Skin epidermis (tissue), 12 donors: Measurements from ENCODE around the gene RGS10.

Experiments
- H3K27ac ChIP-seq, 21 experiments: fragments of 200-600 bp; sonication (generic) in 11 of 21; one replicate each; pipeline ENCODE4 v1.5.0; 2020; ENCODE audit warnings: mild to moderate bottlenecking in 3 of 21, inconsistent platforms in 2 of 21, moderate library complexity in 2 of 21
- H3K4me3 ChIP-seq, 7 experiments: fragments of 200-600 bp; sonication (generic) in 2 of 7; one replicate each; pipeline ENCODE4 v1.5.0; 2020; ENCODE audit warnings: inconsistent platforms in 2 of 7, mild to moderate bottlenecking in 2 of 7, moderate library complexity in 1 of 7

RGS10 gene

DNA sequence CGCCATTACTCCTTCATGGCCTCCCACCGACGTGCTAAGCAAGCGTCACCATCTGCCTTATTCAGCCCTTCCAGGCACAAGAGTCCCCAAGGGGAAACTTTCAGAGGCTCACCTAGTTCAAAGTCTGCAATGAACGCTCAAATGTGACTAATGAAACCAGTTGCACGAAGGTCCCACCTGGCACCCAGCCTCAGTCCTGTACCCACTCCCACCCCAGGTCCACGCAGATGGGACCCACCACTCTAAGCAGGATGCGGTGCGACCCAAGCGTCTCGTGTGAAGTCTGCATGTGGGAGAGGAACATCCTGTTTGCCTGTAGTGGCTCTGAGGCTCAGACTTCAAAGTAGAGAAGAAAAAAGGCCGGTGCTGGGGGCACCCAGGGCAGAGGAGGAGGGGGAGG lies 40.3 kb downstream of the RGS10 start:
- H3K27ac ChIP-seq, result peak overlapping the region in 12 of 21 experiments; percentile 34 to 91 (median 62)
- no peak overlapping the region for H3K4me3 ChIP-seq

DNA sequence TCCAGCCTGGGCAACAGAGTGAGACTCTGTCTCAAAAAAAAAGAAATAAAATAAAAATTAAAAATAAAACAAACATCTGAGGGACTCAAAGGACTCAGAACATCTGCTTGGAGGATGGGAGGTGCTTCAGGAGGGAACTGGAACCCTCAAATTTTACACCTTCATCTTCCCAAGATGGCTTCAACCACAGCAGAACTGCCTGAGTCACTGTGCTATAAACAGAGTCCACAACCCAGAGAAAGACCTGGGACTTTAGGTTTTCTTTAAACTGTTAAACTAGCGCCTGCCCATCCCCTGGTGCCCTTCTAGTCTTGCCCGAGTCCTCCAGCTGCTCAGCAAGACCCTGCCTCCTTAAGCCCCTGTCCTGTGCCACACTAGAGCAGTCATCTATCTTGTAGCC lies 40.8 kb downstream of the RGS10 start:
- H3K4me3 ChIP-seq, result no peak overlapping the region
- H3K27ac ChIP-seq, result peak overlapping the region in 10 of 21 experiments; percentile 50 to 91 (median 65)

DNA sequence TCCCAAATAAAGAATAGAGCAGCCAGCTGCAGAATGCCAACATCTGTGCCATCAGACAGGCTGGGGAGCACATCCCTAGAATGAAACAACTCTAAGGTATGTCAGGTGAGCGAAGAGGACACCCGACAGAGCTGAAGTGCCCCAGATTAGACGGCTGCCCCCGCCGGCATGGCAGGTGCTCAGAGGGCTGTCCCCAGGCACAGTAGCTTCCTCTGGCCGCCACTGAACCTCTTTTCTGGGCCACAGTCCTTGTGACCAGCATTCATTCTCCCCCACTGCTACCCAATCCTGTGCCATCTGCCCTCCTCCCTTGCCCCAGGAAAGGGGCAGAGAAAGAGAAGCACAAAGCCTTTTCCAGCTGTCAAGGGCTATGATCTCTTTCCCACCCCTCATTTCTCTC lies 41.7 kb downstream of the RGS10 start:
- peak overlapping the region in 2 of 21 experiments; percentile 87 to 91 for H3K27ac ChIP-seq
- no peak overlapping the region for H3K4me3 ChIP-seq

DNA sequence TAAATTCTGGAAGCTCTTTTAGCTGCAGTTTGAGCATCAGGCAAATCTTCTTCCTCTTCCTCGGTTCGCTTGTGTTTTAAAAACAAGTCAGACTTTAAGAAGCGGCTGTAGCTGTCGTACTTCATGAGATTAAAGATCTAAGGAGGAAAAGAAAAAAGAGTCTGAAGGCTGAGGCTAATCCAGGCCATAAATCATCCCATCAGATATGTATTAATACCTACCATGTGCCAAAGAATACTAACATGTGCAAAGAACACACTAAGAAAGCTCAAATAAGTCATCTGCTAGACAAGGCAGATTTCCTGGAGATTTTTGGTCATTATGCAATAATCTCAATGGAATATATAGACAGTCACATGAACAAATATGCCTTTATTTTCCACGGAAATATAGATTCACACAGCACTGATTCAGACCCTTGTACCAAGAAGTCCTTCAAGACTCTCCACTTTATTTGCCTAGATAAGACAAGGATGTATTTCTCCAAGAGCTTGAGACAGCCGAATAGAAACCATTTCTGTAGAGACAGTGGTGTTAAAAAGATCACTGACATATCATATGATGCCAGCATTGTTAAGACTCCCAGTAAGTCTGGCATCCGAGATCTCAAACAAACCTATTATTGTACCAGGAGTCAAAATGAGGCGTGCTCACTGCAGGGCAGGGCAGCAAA lies 42.3 kb downstream of the RGS10 start:
- Histone ChIP-seq H3K4me3 (no peak overlapping the region), H3K27ac (peak overlapping the region in 2 of 21 experiments; percentile 87 to 91)

DNA sequence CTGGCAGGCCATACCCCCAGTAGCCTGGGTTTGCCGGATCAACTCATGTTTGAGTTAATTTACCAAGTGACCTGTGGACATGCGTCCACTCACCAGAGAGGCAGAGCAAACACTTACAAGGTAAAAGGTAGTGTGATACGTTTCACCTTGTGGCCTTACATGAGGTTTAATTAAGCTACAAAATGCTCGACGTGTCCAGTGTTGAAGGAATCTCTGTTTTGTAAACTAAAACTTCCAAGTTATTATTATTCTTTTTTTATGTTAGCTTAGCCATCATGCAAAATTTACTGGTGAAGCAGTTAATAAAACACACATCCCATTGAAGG lies 42.9 kb downstream of the RGS10 start:
- no peak overlapping the region for H3K4me3 ChIP-seq
- peak overlapping the region in 1 of 21 experiments; percentile 51 for H3K27ac ChIP-seq

DNA sequence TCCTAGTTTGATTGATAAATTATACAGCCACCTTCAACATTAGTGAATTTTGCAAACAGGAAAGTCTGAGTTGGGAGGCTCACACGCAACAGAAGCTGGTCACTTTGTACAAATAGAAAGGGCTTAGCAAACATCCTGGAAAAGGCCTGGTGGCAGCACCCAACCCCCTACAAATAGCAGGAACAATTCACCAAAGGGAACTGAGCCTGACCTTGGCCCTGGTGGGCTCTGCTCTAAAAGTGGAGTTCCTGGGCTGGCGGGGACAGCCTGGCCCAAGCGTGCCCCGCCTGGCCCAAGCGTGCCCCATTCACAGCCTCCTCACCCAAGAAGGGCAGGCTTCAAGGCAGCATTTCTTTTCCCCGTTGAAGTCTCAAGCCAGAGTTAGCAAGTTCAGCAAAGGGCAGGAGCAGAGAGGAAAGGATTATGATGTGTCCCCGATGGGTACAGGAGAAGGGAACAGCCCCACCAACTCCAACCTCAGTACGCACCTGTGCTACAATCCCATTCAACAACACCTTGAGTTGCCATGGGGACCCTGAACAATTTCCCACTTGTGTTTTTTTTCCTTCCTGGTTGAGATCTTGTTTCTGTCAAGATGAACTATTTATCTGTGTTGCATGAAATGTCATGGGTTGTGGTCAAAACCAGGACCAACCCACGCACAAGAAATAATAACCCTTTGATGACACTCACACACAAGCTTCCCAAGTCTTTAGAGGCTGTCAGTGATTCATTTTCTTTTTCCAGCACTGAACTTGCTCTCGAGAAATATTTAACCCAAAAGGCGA lies 43.4 kb downstream of the RGS10 start:
- Histone ChIP-seq H3K27ac (peak overlapping the region in 2 of 21 experiments; percentile 35 to 51), H3K4me3 (no peak overlapping the region)

DNA sequence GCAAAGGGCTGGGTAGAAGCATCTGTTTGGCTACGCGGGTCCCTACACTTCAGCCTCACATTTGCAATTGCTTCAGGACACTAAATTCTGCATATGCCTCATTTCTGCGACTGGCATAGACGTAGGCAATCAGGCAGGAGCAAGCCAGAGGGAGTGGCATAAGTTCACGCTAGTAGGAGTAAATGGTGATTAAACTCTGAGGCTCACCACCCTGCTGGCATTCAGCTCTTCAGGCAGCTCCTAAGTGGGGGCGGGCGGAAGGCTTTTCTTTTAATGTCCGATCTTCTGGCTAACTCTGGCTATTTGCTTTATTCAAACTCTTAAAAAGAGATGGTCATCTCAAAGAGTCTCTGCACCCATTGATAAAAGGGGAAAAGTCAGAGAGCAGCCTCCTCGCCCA lies 45.3 kb downstream of the RGS10 start:
- no peak overlapping the region for H3K27ac ChIP-seq
- H3K4me3 ChIP-seq, result no peak overlapping the region

DNA sequence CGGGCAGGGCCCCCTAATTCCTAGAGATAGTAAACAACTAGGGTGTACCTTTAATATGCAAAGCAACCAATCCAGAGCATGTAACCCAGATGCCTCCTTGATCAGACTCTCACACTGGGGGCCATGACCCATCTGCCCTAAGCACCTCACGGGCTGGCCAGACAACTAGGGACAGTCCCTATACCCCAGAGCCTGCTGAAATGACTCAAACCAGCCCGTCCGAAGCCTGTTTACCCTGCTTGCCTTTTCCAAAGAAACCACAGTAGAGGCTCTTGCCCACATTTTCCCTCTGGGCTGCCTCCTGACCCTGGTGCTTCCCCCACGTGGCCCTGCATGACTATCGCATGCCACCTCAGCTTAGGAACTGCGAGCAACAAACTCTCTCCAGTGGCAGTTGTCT lies 46.2 kb downstream of the RGS10 start:
- no peak overlapping the region for H3K4me3 ChIP-seq
- H3K27ac ChIP-seq, result peak overlapping the region in 3 of 21 experiments; percentile 12 to 32 (median 19)

DNA sequence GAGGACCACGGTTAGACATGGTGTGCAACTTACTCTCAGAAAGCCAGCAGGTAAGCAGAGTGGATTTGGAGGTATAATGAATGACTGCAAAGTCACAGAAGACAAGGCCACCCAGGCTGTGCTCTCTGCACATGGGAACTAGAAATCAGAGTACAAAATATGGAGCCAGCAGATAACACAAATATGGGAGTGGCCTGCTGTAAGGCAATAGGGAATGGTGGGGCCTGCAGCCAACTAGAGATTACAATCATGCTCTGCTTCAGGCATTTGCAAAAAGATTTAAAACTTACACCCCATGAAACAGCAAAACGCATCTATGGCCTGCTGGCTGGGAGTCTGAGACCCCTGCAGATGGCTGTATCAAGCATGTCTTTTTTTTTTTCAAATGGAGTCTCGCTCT lies 47.0 kb downstream of the RGS10 start:
- Histone ChIP-seq H3K27ac (peak overlapping the region in 2 of 21 experiments; percentile 29 to 82), H3K4me3 (no peak overlapping the region)

DNA sequence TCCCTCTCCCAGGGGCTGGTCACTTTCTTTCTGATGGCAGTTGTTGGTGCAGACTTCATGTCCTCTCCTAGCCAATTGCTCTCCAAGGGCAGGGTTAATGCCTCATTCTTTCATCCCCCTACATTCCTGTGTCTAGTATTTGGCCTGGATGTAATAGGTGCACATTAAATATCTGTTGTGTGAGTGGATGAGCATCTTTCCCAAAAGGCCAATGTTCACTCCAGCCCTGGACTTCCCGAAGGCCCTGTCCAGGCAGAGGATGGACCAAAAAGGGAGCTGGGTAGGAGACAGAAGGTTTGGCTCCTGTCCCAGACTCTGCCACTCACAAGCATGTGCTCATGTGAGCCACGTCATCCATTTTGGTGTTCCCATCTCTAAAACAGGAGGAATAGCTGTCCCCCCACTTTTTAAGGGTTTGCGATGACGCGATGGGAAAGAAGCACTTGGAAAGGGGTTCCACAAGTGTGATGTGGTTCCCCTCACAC lies 47.5 kb downstream of the RGS10 start:
- Histone ChIP-seq H3K27ac (peak overlapping the region in 10 of 21 experiments; percentile 21 to 82 (median 47)), H3K4me3 (no peak overlapping the region)

DNA sequence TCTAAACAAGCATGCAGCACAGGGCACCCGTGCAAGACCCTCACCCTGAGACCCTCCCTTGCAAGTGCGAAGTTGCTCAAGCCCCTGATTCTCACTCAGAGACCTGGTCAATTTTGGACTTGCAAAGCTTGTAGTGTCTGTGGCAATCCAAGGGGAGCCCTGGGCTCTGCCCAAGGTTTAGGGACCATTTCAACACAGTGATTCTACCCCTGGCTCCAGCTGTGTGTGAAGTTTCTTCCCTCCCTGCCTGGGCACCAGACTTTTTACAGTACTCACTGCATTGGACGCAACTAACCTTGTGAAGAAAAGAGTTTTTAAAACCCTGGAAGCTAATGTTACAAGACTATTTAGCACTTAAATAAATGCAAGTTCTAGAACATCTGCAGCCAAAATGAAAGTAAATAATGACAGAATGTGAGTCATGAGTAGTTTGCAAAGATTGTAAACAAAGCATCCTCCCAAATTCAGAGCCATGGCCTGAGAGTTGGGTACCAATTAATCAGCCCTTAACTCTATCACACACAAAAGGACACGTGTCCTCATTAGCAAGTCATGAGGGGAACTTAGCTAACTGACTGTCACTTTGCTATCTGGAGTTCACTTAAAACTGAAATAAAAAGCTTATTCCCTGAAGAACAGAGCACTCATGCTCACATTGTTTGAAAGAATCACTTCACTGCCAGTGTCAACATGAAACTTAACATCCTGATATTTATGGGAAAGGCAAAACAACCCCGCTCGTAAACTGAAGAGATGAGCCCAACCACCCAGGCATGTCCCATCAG lies 48.1 kb downstream of the RGS10 start:
- Histone ChIP-seq H3K4me3 (no peak overlapping the region), H3K27ac (peak overlapping the region in 11 of 21 experiments; percentile 21 to 82 (median 58))

DNA sequence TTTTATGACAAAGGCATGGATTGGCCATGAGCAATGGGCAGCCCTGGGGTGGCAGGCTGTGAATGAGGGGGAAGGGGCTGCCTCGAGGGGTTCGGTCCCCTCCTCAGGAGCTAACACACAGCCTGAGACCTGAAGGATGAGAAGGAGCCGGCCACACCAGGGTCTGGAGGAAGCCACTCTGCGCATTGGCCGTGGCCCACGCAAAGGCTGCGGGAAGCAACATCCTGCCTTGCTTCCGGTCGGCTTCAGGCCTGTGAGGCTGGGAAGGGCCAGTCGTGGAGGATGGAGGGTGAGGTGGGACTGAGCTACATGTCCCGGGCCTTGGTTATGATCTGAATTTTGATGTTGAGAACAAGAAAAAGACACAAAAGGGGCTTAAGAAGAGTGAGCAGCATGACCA lies 49.4 kb downstream of the RGS10 start:
- Histone ChIP-seq H3K4me3 (no peak overlapping the region), H3K27ac (no peak overlapping the region)

DNA sequence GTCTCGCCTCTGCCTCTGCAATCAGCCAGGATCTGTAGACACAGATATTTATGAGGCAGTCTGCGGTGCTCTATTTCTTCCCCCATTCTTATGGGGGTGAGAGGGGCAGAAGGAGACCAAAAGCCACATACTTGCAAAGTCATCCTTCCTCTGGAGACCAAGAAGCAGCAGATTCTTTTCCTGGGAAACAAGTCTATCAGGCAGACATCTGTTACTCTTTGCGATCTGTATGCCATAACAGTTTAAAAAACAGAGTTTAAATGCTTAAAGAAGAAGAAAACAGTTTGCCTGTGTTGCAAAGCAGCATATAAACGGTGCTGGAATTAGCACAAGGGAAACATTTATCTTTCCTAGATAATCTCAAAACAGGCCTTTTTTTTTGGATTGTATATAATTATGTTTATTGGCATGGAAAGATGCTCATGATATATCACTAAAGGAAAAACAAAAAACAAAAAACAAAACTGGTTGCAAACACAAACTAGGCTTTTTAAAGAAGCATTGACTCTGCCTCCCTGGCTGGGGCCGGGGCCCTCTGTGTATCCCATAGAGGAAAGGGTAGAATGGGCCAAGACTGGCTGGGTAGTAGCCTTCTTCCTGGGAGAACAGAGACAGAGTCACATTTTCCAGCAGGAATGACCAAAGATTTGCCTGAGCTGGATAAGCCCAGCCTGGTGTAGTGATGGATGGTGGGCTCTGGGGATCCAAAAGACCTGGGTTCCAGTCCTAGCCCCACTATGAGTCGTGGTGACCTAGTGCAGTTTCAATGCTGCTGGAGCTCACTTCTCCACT lies 50.4 kb downstream of the RGS10 start:
- H3K4me3 ChIP-seq, result no peak overlapping the region
- no peak overlapping the region for H3K27ac ChIP-seq

DNA sequence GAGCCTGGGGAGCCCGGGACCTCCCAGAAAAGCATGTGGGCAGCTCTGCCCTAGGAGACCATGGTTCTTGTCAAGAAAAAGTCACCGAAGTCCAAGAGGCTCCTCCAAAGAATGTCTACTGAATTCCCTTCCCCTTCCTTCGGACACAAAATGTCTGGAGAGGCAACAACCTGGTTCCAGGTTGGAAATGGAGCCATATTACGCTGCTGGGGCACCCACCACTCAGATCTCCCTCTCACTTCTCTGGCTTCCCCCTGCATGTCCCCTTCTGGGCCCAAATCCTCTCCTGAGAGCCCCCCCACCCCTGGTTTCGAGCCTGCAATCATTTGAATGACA lies 52.6 kb downstream of the RGS10 start:
- H3K4me3 ChIP-seq, result peak overlapping the region in 2 of 7 experiments; percentile 12 to 21
- H3K27ac ChIP-seq, result peak overlapping the region in 11 of 21 experiments; percentile 29 to 77 (median 52)

DNA sequence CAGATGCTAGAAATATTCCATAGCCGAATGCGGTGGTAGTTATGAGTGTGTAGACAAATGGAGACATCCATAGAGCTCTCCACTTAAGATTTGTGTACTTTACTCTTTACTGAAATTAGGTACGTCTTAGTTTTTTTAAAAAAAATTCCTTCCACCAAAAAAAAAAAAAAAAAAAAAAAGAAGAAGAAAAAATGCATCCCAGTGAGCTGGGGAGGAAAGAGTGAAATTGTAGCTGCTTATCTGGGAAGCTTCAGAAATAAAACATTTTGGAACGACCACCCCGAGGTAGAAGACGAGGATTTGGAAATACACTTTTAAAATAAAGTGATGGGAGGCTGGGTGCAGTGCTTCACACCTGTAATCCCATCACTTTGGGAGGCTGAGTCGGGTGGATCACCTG lies 53.8 kb downstream of the RGS10 start:
- Histone ChIP-seq H3K27ac (peak overlapping the region in 3 of 21 experiments; percentile 27 to 77 (median 35)), H3K4me3 (no peak overlapping the region)

DNA sequence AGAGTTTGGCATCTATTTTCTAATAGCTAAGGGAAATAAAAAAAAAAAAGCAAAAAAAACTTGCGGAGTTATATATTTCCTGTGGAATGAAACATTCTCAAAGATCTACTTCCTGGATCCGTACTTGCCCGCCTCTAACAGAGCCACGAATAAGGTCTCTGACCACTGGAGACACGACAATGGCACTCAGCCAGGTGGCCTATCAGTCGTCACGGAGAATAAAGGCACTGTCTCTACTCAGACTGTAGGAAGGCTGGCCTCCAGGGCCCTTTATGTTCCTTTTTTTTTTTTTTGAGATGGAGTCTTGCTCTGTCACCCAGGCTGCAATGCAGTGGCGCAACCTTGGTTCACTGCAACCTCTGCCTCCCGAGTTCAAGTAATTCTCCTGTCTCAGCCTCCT lies 58.7 kb downstream of the RGS10 start:
- Histone ChIP-seq H3K27ac (no peak overlapping the region), H3K4me3 (no peak overlapping the region)

DNA sequence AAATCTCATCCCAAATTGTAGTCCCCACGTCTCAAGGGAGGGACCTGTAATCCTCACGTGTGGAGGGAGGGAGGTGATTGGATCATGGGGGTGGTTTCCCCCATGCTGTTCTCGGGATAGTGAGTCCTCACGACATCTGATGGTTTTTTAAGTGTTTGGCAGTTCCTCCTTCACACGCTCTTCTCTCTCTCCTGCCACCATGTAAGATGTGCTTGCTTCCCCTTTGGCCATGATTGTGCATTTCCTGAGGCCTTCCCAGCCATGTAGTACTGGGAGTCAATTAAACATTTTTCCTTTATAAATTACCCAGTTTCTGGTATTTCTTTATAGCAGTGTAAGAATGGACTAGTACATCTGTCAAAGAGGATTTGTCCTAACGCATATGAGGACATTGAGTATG lies 59.5 kb downstream of the RGS10 start:
- no peak overlapping the region for H3K27ac ChIP-seq
- H3K4me3 ChIP-seq, result no peak overlapping the region

DNA sequence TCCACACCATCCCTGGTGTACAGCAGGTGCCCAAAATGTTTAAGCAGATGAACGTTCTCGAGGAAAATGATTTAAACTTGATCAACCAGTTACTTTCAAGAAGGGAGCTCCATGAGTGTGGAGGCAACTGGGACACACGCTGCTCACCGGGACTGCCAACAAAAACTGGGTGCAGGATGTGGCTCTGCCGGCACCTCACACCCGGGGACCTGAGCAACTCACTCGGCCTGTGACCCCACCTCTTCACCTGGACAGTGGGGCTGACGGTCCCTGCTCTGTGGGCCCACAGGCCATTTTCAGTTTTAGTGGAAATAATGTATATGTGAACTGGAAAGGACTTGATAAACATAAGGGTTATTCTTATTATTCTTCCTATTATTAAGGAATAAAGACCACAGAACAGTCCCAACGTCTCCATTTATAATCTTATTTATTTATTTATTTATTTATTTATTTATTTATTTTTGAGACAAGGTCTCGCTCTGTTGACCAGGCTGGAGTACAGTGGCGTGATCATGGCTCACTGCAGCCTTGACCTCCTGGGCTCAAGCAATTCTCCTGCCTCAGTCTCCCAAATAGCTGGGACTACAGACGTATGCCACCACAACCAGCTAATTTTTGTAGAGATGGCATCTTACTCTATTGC lies 60.6 kb downstream of the RGS10 start:
- Histone ChIP-seq H3K4me3 (no peak overlapping the region), H3K27ac (no peak overlapping the region)

DNA sequence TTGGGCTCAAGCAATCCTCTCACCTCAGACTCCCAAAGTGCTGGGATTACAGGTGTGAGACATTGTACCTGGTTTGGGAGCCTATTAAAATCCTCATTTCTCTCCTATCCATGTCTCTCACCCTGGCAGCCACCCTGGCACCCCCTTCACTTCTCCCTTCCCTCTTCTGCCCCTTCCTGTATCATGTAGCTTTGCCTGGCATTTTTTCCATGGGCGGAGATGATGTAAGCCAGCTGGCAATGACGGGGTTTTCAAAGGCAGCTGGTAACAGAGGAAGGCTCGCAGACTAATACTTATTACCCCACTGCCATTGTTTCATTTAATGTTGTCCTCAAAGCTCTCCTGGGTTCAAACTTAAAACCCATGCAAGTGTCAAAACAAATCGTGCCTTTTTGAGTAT lies 61.9 kb downstream of the RGS10 start:
- no peak overlapping the region for H3K27ac ChIP-seq
- H3K4me3 ChIP-seq, result no peak overlapping the region
